Suprapubic skin (tissue), 4 donors: ENCODE measurements around the gene KY.

Experiments used
- CTCF ChIP-seq, 2 donors: fragments of 200-600 bp in 1 of 2; fragments of 450-650 bp in 1 of 2; sonication (generic) in 1 of 2; IDR thresholded peaks; one replicate each; pipeline ENCODE4 v1.5.1; 2016 to 2019; ENCODE audit warnings: antibody characterized with exemption in 2 of 2, mild to moderate bottlenecking in 1 of 2, moderate library complexity in 1 of 2
- POLR2A ChIP-seq, 2 donors: fragments of 450-650 bp; IDR thresholded peaks; one replicate each; pipeline ENCODE4 v1.6.1; 2017; ENCODE audit warnings: antibody characterized with exemption in 2 of 2, mild to moderate bottlenecking in 2 of 2, moderate library complexity in 2 of 2
- POLR2AphosphoS5 ChIP-seq, 3 donors: sonication (generic); formaldehyde crosslinking; IDR thresholded peaks; one replicate each; pipeline ENCODE4 v1.6.1; 2017; ENCODE audit warnings: antibody characterized with exemption in 3 of 3

GRCh38 chr3:134659391-134660045, 8.7 kb upstream of the KY start:
- TF ChIP-seq POLR2AphosphoS5 (IDR thresholded peaks at IDR 0.05) (no peak), CTCF (IDR thresholded peaks at IDR 0.05) (no peak), POLR2A (IDR thresholded peaks at IDR 0.05) (no peak)
